Mucosa of descending colon (tissue), 3 donors: ENCODE measurements around the gene AMTN. TPM values are rescaled to one million over a fixed set of nuclear protein-coding genes. Genes with fewer than 3 reads are reported as not detected.

Source experiments
- total RNA-seq, 3 donors: library from RNA; stranded (reverse); fragmentation: NEBNext Ultra II Directional in 2 of 3; extraction: Animal tissue kit (Norgen Biotek cat#: 25700) in 2 of 3; gene quantifications; one replicate each; pipeline versions ENCODE4 v1.2.1 to v1.2.4, GENCODE V29; 2021 to 2023
- donor health status: DM: no; HTN: no; CAD: no; lungs with moderate emphysema.
- donor health status: DM: no; HTN: no; CAD: no.
- donor health status: DM: no; HTN: yes; CAD: no.

The AMTN gene
- total RNA-seq, 3 donors from 2014 or later = not detected

Other genes starting within 250 kb of the AMTN start
- gene CABS1, start 183.6 kb upstream of the AMTN start, total RNA-seq = not detected
- not detected for gene SMR3A, start 157.8 kb upstream of the AMTN start, total RNA-seq
- gene SMR3B, start 135.4 kb upstream of the AMTN start, total RNA-seq = not detected
- gene OPRPN, start 120.6 kb upstream of the AMTN start, total RNA-seq = not detected
- gene MUC7, start 46.4 kb upstream of the AMTN start, total RNA-seq = not detected
- not detected for gene AMBN, start 73.7 kb downstream of the AMTN start, total RNA-seq
- gene ENAM, start 110.2 kb downstream of the AMTN start, total RNA-seq = not detected
- 100 to 1,000 TPM; 258 to 602 (median 347) TPM for gene JCHAIN, start 147.9 kb downstream of the AMTN start, total RNA-seq
- gene UTP3, start 170.0 kb downstream of the AMTN start, total RNA-seq = 10 to 100 TPM; 15.8 to 23.4 (median 20.5) TPM
- 10 to 100 TPM; 31.9 to 54.2 (median 46.0) TPM for gene RUFY3, start 203.4 kb downstream of the AMTN start, total RNA-seq